GM12891 (cell line): ENCODE results near the gene WDR27.
"Not testable (repeated sequence)": the region's sequence is repeated elsewhere in the genome, so short reads cannot be mapped to it uniquely, and the experiment has no call there.

Source experiments
- DNase-seq: peaks from one replicate; pipeline ENCODE4 v3.0.0; 2011; ENCODE audit warnings: low spot score; ENCODE audit not compliant: insufficient read length
- FAIRE-seq: peaks from 2 replicates; lab custom pipeline; 2011; peaks lifted over from hg19 to GRCh38; lab: Jason Lieb, UNC
- PAX5 ChIP-seq: IDR thresholded peaks from 2 replicates; pipeline ENCODE4 v1.6.1; 2011; ENCODE audit warnings: low read length, moderate library complexity, mild to moderate bottlenecking; ENCODE audit not compliant: insufficient read depth, severe bottlenecking
- POLR2A ChIP-seq: IDR thresholded peaks from 2 replicates; pipeline ENCODE4 v1.6.1; 2011; ENCODE audit warnings: low read depth, low read length, control low read depth
- POLR2AphosphoS5 ChIP-seq: IDR thresholded peaks from 2 replicates; pipeline ENCODE4 v1.6.1; 2011; ENCODE audit warnings: low read depth, low read length, control low read depth
- POU2F2 ChIP-seq: IDR thresholded peaks from 2 replicates; pipeline ENCODE4 v1.6.1; 2011; ENCODE audit warnings: low read depth, mild to moderate bottlenecking, control low read depth, low read length, moderate library complexity
- SPI1 ChIP-seq: IDR thresholded peaks from 2 replicates; pipeline ENCODE4 v1.6.1; 2011; ENCODE audit warnings: low read depth, low read length, control low read depth
- TAF1 ChIP-seq: IDR thresholded peaks from 2 replicates; pipeline ENCODE4 v1.6.1; 2011; ENCODE audit warnings: low read depth, low read length, control low read depth

Gene WDR27

GRCh38 chr6:169445661-169446581 lies 255.9 kb downstream of the WDR27 start:
- no peak for TF ChIP-seq POLR2AphosphoS5
- TF ChIP-seq SPI1 = no peak
- no peak for TF ChIP-seq POU2F2
- no peak for TF ChIP-seq POLR2A
- TF ChIP-seq PAX5 = no peak
- TF ChIP-seq TAF1 = no peak
- FAIRE-seq (no peak), DNase-seq (no peak)

- no peak for FAIRE-seq
- TF ChIP-seq POLR2A (no peak), PAX5 (no peak), POLR2AphosphoS5 (no peak), POU2F2 (no peak)
Measured at GRCh38 chr6:169445227-169445626, 256.6 kb downstream of the WDR27 start.

GRCh38 chr6:169441292-169441691 lies 260.5 kb downstream of the WDR27 start:
- TF ChIP-seq POLR2A (no peak), SPI1 (no peak), TAF1 (no peak), POU2F2 (no peak), PAX5 (no peak), POLR2AphosphoS5 (no peak)
- DNase-seq = no peak
- FAIRE-seq = no peak

More at GRCh38 chr6:169445227-169445626, 256.6 kb downstream of the WDR27 start:
- no peak for DNase-seq

GRCh38 chr6:169439710-169440109 lies 262.1 kb downstream of the WDR27 start:
- TF ChIP-seq POLR2AphosphoS5 (no peak), POU2F2 (no peak), PAX5 (no peak), TAF1 (no peak), SPI1 (no peak), POLR2A (no peak)
- FAIRE-seq = no peak

GRCh38 chr6:169434554-169434953 lies 267.3 kb downstream of the WDR27 start:
- FAIRE-seq, DNase-seq: not testable (repeated sequence)

More at GRCh38 chr6:169439710-169440109, 262.1 kb downstream of the WDR27 start:
- no peak for DNase-seq

- no peak for FAIRE-seq
- DNase-seq = no peak
- no peak for TF ChIP-seq POU2F2
- no peak for TF ChIP-seq TAF1
- TF ChIP-seq SPI1 = no peak
- no peak for TF ChIP-seq POLR2A
- TF ChIP-seq PAX5 = no peak
- no peak for TF ChIP-seq POLR2AphosphoS5
Measured at GRCh38 chr6:169429001-169429400, 272.8 kb downstream of the WDR27 start.

- DNase-seq (no peak), FAIRE-seq (no peak)
- TF ChIP-seq TAF1 (no peak), POLR2AphosphoS5 (no peak), POU2F2 (no peak), PAX5 (no peak), SPI1 (no peak), POLR2A (no peak)
Measured at GRCh38 chr6:169428532-169428931, 273.3 kb downstream of the WDR27 start.

- DNase-seq (no peak), FAIRE-seq (no peak)
- TF ChIP-seq POLR2AphosphoS5 = no peak
- no peak for TF ChIP-seq PAX5
- no peak for TF ChIP-seq POU2F2
- no peak for TF ChIP-seq SPI1
- TF ChIP-seq POLR2A = no peak
- no peak for TF ChIP-seq TAF1
Measured at GRCh38 chr6:169427856-169428255, 274.0 kb downstream of the WDR27 start.

GRCh38 chr6:169426611-169427010 lies 275.2 kb downstream of the WDR27 start:
- DNase-seq (no peak), FAIRE-seq (no peak)
- TF ChIP-seq SPI1 (no peak), POU2F2 (no peak), PAX5 (no peak), POLR2AphosphoS5 (no peak), TAF1 (no peak), POLR2A (no peak)

GRCh38 chr6:169425628-169426370 lies 276.0 kb downstream of the WDR27 start:
- DNase-seq (no peak), FAIRE-seq (no peak)
- TF ChIP-seq POLR2AphosphoS5 = no peak
- TF ChIP-seq PAX5 = no peak
- TF ChIP-seq SPI1 = no peak
